HCEC 1CT (cell line): ENCODE data around the gene SDK2.

Source experiments
- DNase-seq: peaks from one replicate; pipeline ENCODE4 v3.0.0-alpha.2; 2017

SDK2 gene

GRCh38 chr17:73437826-73438225 is 206.4 kb downstream of the SDK2 start:
- no peak for DNase-seq

- DNase-seq, result no peak
Observed at GRCh38 chr17:73436954-73437353, 207.3 kb downstream of the SDK2 start.

- no peak for DNase-seq
Observed at GRCh38 chr17:73435412-73435811, 208.8 kb downstream of the SDK2 start.

GRCh38 chr17:73434154-73434553 is 210.1 kb downstream of the SDK2 start:
- DNase-seq, result no peak

- no peak for DNase-seq
Observed at GRCh38 chr17:73433501-73433900, 210.7 kb downstream of the SDK2 start.

- DNase-seq, result no peak
Observed at GRCh38 chr17:73432624-73433190, 211.5 kb downstream of the SDK2 start.

GRCh38 chr17:73431401-73432205 is 212.6 kb downstream of the SDK2 start:
- DNase-seq, result no peak

GRCh38 chr17:73430848-73431247 is 213.4 kb downstream of the SDK2 start:
- DNase-seq, result no peak

- no peak for DNase-seq
Observed at GRCh38 chr17:73430165-73430680, 214.0 kb downstream of the SDK2 start.

- peak; percentile 54 for DNase-seq
Observed at GRCh38 chr17:73429440-73430164, 214.6 kb downstream of the SDK2 start.

GRCh38 chr17:73427198-73427597 is 217.0 kb downstream of the SDK2 start:
- DNase-seq, result no peak

- no peak for DNase-seq
Observed at GRCh38 chr17:73424571-73424970, 219.7 kb downstream of the SDK2 start.

GRCh38 chr17:73423806-73424205 is 220.4 kb downstream of the SDK2 start:
- DNase-seq, result no peak

- no peak for DNase-seq
Observed at GRCh38 chr17:73423159-73423715, 221.0 kb downstream of the SDK2 start.

GRCh38 chr17:73422121-73422520 is 222.1 kb downstream of the SDK2 start:
- no peak for DNase-seq

- DNase-seq, result no peak
Observed at GRCh38 chr17:73420897-73421296, 223.3 kb downstream of the SDK2 start.

GRCh38 chr17:73419881-73420280 is 224.4 kb downstream of the SDK2 start:
- no peak for DNase-seq

GRCh38 chr17:73419051-73419450 is 225.2 kb downstream of the SDK2 start:
- DNase-seq, result no peak

- no peak for DNase-seq
Observed at GRCh38 chr17:73415782-73416181, 228.5 kb downstream of the SDK2 start.

- no peak for DNase-seq
Observed at GRCh38 chr17:73414171-73414955, 229.9 kb downstream of the SDK2 start.

GRCh38 chr17:73412914-73413313 is 231.3 kb downstream of the SDK2 start:
- no peak for DNase-seq

GRCh38 chr17:73411313-73411747 is 232.9 kb downstream of the SDK2 start:
- DNase-seq, result no peak
